HG03135 (cell line): Measurements from ENCODE around the gene CAPN15.

Experiments
- ATAC-seq: cut with Tn5 transposase; IDR thresholded peaks from one replicate; pipeline ENCODE4 v1.9.1; 2021; ENCODE audit warnings: mild to moderate bottlenecking, moderate library complexity; ENCODE audit not compliant: unreplicated experiment

The CAPN15 gene

GRCh38 chr16:560204-560700, 32.7 kb downstream of the CAPN15 start, which contains the start of gene PRR35:
Gene PRR35, plus strand, starts transcription at chr16:560394. Its CDS starts 2,901 bp downstream, at chr16:563295.
- no peak for ATAC-seq

- ATAC-seq, result no peak
These were observed 33.3 kb downstream of the CAPN15 start for GRCh38 chr16:560701-561412.

- no peak for ATAC-seq
These were observed 33.9 kb downstream of the CAPN15 start for GRCh38 chr16:561413-561794.

- ATAC-seq, result no peak
These were observed 34.7 kb downstream of the CAPN15 start for GRCh38 chr16:561957-562938.

GRCh38 chr16:563072-563644, 35.6 kb downstream of the CAPN15 start:
- no peak for ATAC-seq

DNA sequence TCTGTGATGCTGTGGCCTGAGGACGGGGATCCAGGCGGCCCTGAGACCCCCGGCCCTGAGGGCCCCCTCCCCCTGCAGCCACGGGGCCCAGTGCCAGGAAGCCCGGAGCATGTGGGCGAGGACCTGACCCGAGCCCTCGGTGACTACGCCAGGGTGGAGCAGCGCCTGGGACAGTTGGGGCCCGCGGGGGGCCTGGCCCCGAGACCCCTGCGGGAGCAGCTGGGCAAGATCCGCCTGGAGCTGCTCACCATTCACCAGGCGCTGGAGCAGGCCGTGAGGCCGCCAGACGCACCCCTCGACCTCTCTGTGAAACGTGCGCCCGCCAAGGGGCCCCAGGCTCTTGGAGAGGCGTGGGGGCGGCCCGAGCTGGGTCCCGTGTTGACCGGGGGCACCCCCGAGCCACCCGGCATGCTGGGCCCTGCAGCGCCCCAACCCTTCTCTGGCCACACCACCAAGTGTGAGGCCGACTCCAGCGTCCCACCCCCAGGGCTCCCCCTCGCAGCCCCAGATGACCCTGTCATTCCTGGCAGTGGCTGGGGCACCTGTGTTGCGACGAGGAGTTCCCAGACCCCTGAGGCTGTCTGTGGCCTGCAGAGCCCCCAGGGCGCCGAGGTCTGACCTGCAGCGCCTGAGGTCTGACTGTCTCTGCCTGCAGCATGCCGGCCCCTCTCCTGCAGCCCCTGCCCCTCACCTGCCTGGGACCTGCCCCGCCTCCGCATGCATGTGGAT, 37.3 kb downstream of the CAPN15 start:
- ATAC-seq, result no peak

- no peak for ATAC-seq
These were observed 38.2 kb downstream of the CAPN15 start for GRCh38 chr16:565419-566330.

DNA sequence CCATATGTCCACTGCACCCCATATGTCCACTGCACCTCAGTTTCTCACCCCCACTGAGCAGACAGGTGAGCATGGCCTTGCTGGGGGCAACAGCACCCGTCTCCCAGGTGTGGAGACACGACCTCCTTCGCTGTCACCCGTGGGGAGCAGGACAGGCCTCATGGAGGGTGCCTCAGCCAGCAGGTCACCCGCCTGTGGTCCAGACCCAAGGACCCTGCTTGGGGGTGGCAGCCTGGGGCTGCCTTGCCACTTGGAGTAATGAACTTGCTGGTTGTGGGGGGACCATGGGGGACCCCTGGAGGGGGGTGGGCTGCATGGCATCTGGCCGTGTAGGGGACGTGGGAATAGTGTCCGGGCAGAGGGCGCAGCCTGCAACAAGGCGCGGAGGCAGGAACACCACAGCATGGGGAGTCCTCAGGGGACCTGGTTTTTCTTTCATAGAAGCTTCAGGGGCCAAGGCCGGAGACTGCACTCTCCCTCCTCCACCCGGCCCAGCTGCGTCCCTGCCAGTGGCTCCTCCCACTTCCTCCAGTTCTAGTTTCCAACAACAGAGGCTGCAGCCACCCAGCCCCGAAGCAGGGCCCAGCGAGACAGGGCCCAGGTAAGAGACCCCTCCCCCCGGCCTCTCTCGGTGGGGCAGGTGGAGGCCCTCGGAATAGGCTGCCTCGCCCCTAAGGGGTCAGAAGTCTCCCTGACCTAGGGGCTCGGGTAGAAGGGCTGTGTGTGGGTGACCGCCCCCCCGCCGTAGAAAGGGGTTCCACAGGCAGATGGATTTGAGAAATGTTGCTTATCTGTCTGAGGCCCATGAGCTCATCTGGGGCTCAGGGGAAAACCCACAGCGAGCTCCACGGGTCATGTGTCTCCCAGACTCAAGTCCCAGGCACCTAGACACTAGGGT, 39.2 kb downstream of the CAPN15 start, which contains the start of gene NHLRC4:
NHLRC4 (plus strand) TSS at position 531 of the 898 bp plus-strand sequence. CDS start 1,043 bp downstream, outside the sequence.
- no peak for ATAC-seq

GRCh38 chr16:567373-568256, 40.1 kb downstream of the CAPN15 start:
- no peak for ATAC-seq

- no peak for ATAC-seq
These were observed 41.1 kb downstream of the CAPN15 start for GRCh38 chr16:568401-569258.

- peak; percentile 34 for ATAC-seq
These were observed 42.1 kb downstream of the CAPN15 start, which contains the start of gene PIGQ for GRCh38 chr16:569445-570254. Gene PIGQ, plus strand, starts transcription at chr16:569968. Its CDS starts 4,107 bp downstream, at chr16:574075.

GRCh38 chr16:572865-573650, 45.5 kb downstream of the CAPN15 start:
- no peak for ATAC-seq

DNA sequence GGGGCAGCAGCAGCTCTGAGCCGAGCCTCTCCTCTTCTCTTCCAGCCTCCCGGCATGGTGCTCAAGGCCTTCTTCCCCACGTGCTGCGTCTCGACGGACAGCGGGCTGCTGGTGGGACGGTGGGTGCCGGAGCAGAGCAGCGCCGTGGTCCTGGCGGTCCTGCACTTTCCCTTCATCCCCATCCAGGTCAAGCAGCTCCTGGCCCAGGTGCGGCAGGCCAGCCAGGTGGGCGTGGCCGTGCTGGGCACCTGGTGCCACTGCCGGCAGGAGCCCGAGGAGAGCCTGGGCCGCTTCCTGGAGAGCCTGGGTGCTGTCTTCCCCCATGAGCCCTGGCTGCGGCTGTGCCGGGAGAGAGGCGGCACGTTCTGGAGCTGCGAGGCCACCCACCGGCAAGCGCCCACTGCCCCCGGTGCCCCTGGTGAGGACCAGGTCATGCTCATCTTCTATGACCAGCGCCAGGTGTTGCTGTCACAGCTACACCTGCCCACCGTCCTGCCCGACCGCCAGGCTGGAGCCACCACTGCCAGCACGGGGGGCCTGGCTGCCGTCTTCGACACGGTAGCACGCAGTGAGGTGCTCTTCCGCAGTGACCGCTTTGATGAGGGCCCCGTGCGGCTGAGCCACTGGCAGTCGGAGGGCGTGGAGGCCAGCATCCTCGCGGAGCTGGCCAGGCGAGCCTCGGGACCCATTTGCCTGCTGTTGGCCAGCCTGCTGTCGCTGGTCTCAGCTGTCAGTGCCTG, 46.7 kb downstream of the CAPN15 start:
- ATAC-seq, result no peak
